ENCODE measurements around the gene ESPN. TPM values are rescaled to one million over a fixed set of nuclear protein-coding genes. Genes with fewer than 3 reads are reported as not detected.
A peak's percentile ranks its signal among the peaks of the same experiment; 100 is the strongest.
"Not testable (repeated sequence)": the region's sequence is repeated elsewhere in the genome, so short reads cannot be mapped to it uniquely, and the experiment has no call there.

The ESPN gene
- total and polyA plus RNA-seq, 2 experiments from 2014 or later = 31.1 to 65.7 TPM

- TF ChIP-seq EZH2 (IDR thresholded peaks at IDR 0.05; ENCODE audit: borderline replicate concordance) (no peak), CTCF (IDR thresholded peaks at IDR 0.05; ENCODE audit: poor library complexity) (no peak), EZH2phosphoT487 (IDR thresholded peaks at IDR 0.05; ENCODE audit: low read depth, severe bottlenecking, unreplicated experiment) (no peak)
- peaks cover 19% of the 10 kb centered on the region for H3K4me1 ChIP-seq (ENCODE audit: insufficient read depth)
- WGBS (ENCODE audit: low lambda C conversion rate, missing lambda C conversion rate) = 12% methylated on average over 23 of the region's 66 CpGs
- peak overlapping the region; percentile 81 for H3K4me2 ChIP-seq
- H3K36me3 ChIP-seq (replicated peaks; ENCODE audit: insufficient read depth, low read depth) = no peaks in the 10 kb centered on the region
- H2AFZ ChIP-seq = no peak overlapping the region
- DNase-seq (ENCODE audit: low spot score) = peak; percentile 73
- peaks cover 20% of the 10 kb centered on the region for H3K27me3 ChIP-seq
- no peak overlapping the region for H3K4me3 ChIP-seq
- H3K9me3 ChIP-seq (ENCODE audit: low read depth) = no peaks in the 10 kb centered on the region
- no peaks in the 10 kb centered on the region for H4K20me1 ChIP-seq (ENCODE audit: insufficient read depth, poor library complexity, severe bottlenecking)
- H3K9me2 ChIP-seq (replicated peaks; ENCODE audit: insufficient read depth) = no peaks in the 10 kb centered on the region
- no peaks in the 10 kb centered on the region for H3K79me2 ChIP-seq
- H3K27ac ChIP-seq = peak overlapping the region; percentile 23
Measured at GRCh38 chr1:6448749-6449631, 24.4 kb downstream of the ESPN start.

- Histone ChIP-seq H2AFZ (no peak overlapping the region), H4K20me1 (ENCODE audit: insufficient read depth, poor library complexity, severe bottlenecking) (no peaks in the 10 kb centered on the region), H3K4me2 (peak overlapping the region; percentile 81), H3K36me3 (replicated peaks; ENCODE audit: insufficient read depth, low read depth) (no peaks in the 10 kb centered on the region), H3K79me2 (no peaks in the 10 kb centered on the region), H3K9me3 (ENCODE audit: low read depth) (no peaks in the 10 kb centered on the region), H3K4me3 (no peak overlapping the region), H3K27ac (peak overlapping the region; percentile 69), H3K4me1 (ENCODE audit: insufficient read depth) (peaks cover 19% of the 10 kb centered on the region), H3K9me2 (replicated peaks; ENCODE audit: insufficient read depth) (no peaks in the 10 kb centered on the region), H3K27me3 (peaks cover 20% of the 10 kb centered on the region)
- TF ChIP-seq CTCF (IDR thresholded peaks at IDR 0.05; ENCODE audit: poor library complexity) = no peak
- TF ChIP-seq EZH2 (IDR thresholded peaks at IDR 0.05; ENCODE audit: borderline replicate concordance) = no peak
- no peak for TF ChIP-seq EZH2phosphoT487 (IDR thresholded peaks at IDR 0.05; ENCODE audit: low read depth, severe bottlenecking, unreplicated experiment)
- no peak for DNase-seq (ENCODE audit: low spot score)
- WGBS (ENCODE audit: low lambda C conversion rate, missing lambda C conversion rate) = 84% methylated on average over 3 of the region's 7 CpGs
Measured at GRCh38 chr1:6450005-6450450, 25.5 kb downstream of the ESPN start.

- not testable (repeated sequence) for H3K9me3 ChIP-seq (ENCODE audit: low read depth); H2AFZ ChIP-seq; H4K20me1 ChIP-seq (ENCODE audit: insufficient read depth, poor library complexity, severe bottlenecking); H3K9me2 ChIP-seq (replicated peaks; ENCODE audit: insufficient read depth); H3K79me2 ChIP-seq; DNase-seq (ENCODE audit: low spot score); H3K4me3 ChIP-seq; H3K36me3 ChIP-seq (replicated peaks; ENCODE audit: insufficient read depth, low read depth)
- Histone ChIP-seq H3K27me3 (peaks cover 20% of the 10 kb centered on the region), H3K27ac (peak overlapping the region; percentile 69), H3K4me1 (ENCODE audit: insufficient read depth) (peaks cover 19% of the 10 kb centered on the region), H3K4me2 (peak overlapping the region; percentile 56)
- WGBS (ENCODE audit: low lambda C conversion rate, missing lambda C conversion rate) = 70% methylated on average over 9 of the region's 10 CpGs
Measured at GRCh38 chr1:6450486-6450885, 25.9 kb downstream of the ESPN start.

- H3K9me2 ChIP-seq (replicated peaks; ENCODE audit: insufficient read depth) = no peaks in the 10 kb centered on the region
- TF ChIP-seq EZH2 (IDR thresholded peaks at IDR 0.05; ENCODE audit: borderline replicate concordance) (no peak), CTCF (IDR thresholded peaks at IDR 0.05; ENCODE audit: poor library complexity) (no peak), EZH2phosphoT487 (IDR thresholded peaks at IDR 0.05; ENCODE audit: low read depth, severe bottlenecking, unreplicated experiment) (no peak)
- H2AFZ ChIP-seq = no peak overlapping the region
- H3K27me3 ChIP-seq = peaks cover 20% of the 10 kb centered on the region
- whole genome bisulfite sequencing (ENCODE audit: low lambda C conversion rate, missing lambda C conversion rate) = 48% methylated on average over 6 of the region's 6 CpGs
- peak overlapping the region; percentile 69 for H3K27ac ChIP-seq
- peak; percentile 76 for DNase-seq (ENCODE audit: low spot score)
- H3K4me3 ChIP-seq = no peak overlapping the region
- peak overlapping the region; percentile 56 for H3K4me2 ChIP-seq
- no peaks in the 10 kb centered on the region for H3K36me3 ChIP-seq (replicated peaks; ENCODE audit: insufficient read depth, low read depth)
- peaks cover 19% of the 10 kb centered on the region for H3K4me1 ChIP-seq (ENCODE audit: insufficient read depth)
- no peaks in the 10 kb centered on the region for H4K20me1 ChIP-seq (ENCODE audit: insufficient read depth, poor library complexity, severe bottlenecking)
- H3K79me2 ChIP-seq = no peaks in the 10 kb centered on the region
- no peaks in the 10 kb centered on the region for H3K9me3 ChIP-seq (ENCODE audit: low read depth)
Measured at GRCh38 chr1:6450943-6451373, 26.4 kb downstream of the ESPN start.
